Keratinocyte (primary cell): ENCODE data around the gene CTSZ. TPM values are rescaled to one million over a fixed set of nuclear protein-coding genes. Genes with fewer than 3 reads are reported as not detected.

ENCODE experiments used
- DNase-seq: peaks from one replicate; pipeline ENCODE4 v3.0.0-alpha.2; 2011; ENCODE audit warnings: low read depth, missing footprints, low spot score
- FAIRE-seq: peaks from 2 replicates; lab custom pipeline; 2011; peaks lifted over from hg19 to GRCh38; lab: Jason Lieb, UNC
- H2AFZ ChIP-seq: 2 replicates; pipeline ENCODE4 v1.6.0; 2012; ENCODE audit warnings: low read length, control low read depth, inconsistent platforms; ENCODE audit not compliant: control insufficient read depth
- H3K27ac ChIP-seq: 2 replicates; pipeline ENCODE4 v1.5.1; 2011; ENCODE audit warnings: low read length; ENCODE audit not compliant: control insufficient read depth, insufficient read depth
- H3K27me3 ChIP-seq: 3 replicates; pipeline ENCODE4 v1.6.0; 2011; ENCODE audit warnings: low read length; ENCODE audit not compliant: control insufficient read depth, insufficient read depth; ENCODE audit errors: extremely low read depth
- H3K36me3 ChIP-seq, 2 experiments: 2 replicates in 1 of 2; 3 replicates in 1 of 2; pipeline ENCODE4 v1.5.1; 2011; ENCODE audit warnings: low read length in 2 of 2, mild to moderate bottlenecking in 1 of 2; ENCODE audit not compliant: control insufficient read depth in 2 of 2, insufficient read depth in 2 of 2; ENCODE audit errors: extremely low read depth in 1 of 2
- H3K4me1 ChIP-seq: 3 replicates; pipeline ENCODE4 v1.5.1; 2011; ENCODE audit warnings: low read length; ENCODE audit not compliant: control insufficient read depth, insufficient read depth; ENCODE audit errors: extremely low read depth
- H3K4me2 ChIP-seq: 3 replicates; pipeline ENCODE4 v1.6.0; 2011; ENCODE audit warnings: low read depth, low read length; ENCODE audit not compliant: control insufficient read depth, insufficient read depth; ENCODE audit errors: extremely low read depth
- H3K4me3 ChIP-seq, 3 experiments: fragments of 200-600 bp in 1 of 3; sonication (generic) in 1 of 3; 2 replicates in 2 of 3; 3 replicates in 1 of 3; pipeline ENCODE4 v1.5.1; 2011 to 2016; ENCODE audit warnings: low read length in 3 of 3, mild to moderate bottlenecking in 3 of 3, control low read depth in 2 of 3, inconsistent platforms in 1 of 3, low read depth in 1 of 3, mixed read lengths in 1 of 3, mixed run types in 1 of 3, moderate library complexity in 1 of 3; ENCODE audit not compliant: control insufficient read depth in 2 of 3, insufficient read depth in 2 of 3; ENCODE audit errors: extremely low read depth in 1 of 3
- H3K79me2 ChIP-seq: 2 replicates; pipeline ENCODE4 v1.6.0; 2012; ENCODE audit warnings: low read length; ENCODE audit not compliant: control insufficient read depth, insufficient read depth
- H3K9ac ChIP-seq: 3 replicates; pipeline ENCODE4 v1.6.0; 2011; ENCODE audit warnings: low read length; ENCODE audit not compliant: control insufficient read depth, insufficient read depth; ENCODE audit errors: extremely low read depth
- H3K9me1 ChIP-seq: 3 replicates; pipeline ENCODE4 v1.6.0; 2011; ENCODE audit warnings: low read length; ENCODE audit not compliant: control insufficient read depth, insufficient read depth; ENCODE audit errors: extremely low read depth
- H3K9me3 ChIP-seq: 2 replicates; pipeline ENCODE4 v1.5.1; 2012; ENCODE audit warnings: low read depth, low read length; ENCODE audit not compliant: control insufficient read depth
- H4K20me1 ChIP-seq: 3 replicates; pipeline ENCODE4 v1.6.0; 2011; ENCODE audit warnings: low read length; ENCODE audit not compliant: control insufficient read depth, insufficient read depth; ENCODE audit errors: extremely low read depth
- CTCF ChIP-seq, 3 experiments: IDR thresholded peaks in 1 of 3; conservative IDR thresholded peaks in 1 of 3; optimal IDR thresholded peaks in 1 of 3; 2 replicates in 2 of 3; 3 replicates in 1 of 3; pipeline versions ENCODE3 to v1.5.1; 2011; ENCODE audit warnings: low read length in 3 of 3, mild to moderate bottlenecking in 3 of 3, moderate library complexity in 2 of 3, control low read depth in 1 of 3, inconsistent platforms in 1 of 3; ENCODE audit not compliant: insufficient read depth in 2 of 3; ENCODE audit errors: extremely low read depth in 1 of 3
- EZH2 ChIP-seq: IDR thresholded peaks from one replicate; pipeline ENCODE4 v1.6.1; 2012; ENCODE audit warnings: inconsistent platforms, mild to moderate bottlenecking, low read length, moderate library complexity
- dilution Hi-C: fragments of 300-500 bp; cut with MboI; formaldehyde crosslinking; loops from one replicate; pipeline ENCODE4 v1.7.0; 2020; ENCODE audit warnings: low sequenced_read_pairs; ENCODE audit not compliant: extremely low pct_ligation_motif_present
- polyA plus RNA-seq, 5 experiments: library from polyadenylated mRNA; depleted of rRNA in 3 of 5; stranded (reverse) in 3 of 5; stranded (forward) in 1 of 5; unstranded in 1 of 5; fragments of >200 nt; gene quantifications; 1 replicate in 1 of 5; 2 replicates in 3 of 5; 3 replicates in 1 of 5; pipeline versions ENCODE4 v1.2.1 to v1.2.3, GENCODE V29; 2011 to 2012; ENCODE audit warnings: missing spikeins in 2 of 5, low read depth in 1 of 5, low replicate concordance in 1 of 5

Gene CTSZ
- polyA plus RNA-seq, 1 donor (not counting 4 experiments of a cell fraction or from before 2014, with no cell fraction given) = 138 TPM

DNA sequence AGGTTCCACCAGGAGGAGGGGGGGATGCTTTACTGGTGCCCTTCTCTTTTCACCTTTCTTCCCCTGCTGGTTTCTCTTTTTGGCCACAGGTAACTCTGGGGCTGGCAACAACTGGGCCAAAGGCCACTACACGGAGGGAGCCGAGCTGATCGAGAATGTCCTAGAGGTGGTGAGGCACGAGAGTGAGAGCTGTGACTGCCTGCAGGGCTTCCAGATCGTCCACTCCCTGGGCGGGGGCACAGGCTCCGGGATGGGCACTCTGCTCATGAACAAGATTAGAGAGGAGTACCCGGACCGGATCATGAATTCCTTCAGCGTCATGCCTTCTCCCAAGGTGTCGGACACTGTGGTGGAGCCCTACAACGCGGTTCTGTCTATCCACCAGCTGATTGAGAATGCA lies 16.6 kb upstream of the CTSZ start:
- TF ChIP-seq CTCF (optimal IDR thresholded peaks at IDR 0.05 in 1 of 3, IDR thresholded peaks at IDR 0.05 in 1 of 3, conservative IDR thresholded peaks at IDR 0.05 in 1 of 3; ENCODE audit: extremely low read depth in 1 of 3, insufficient read depth in 2 of 3, low read length in 3 of 3) = no peak
- TF ChIP-seq EZH2 = no peak
- no peak overlapping the region for H2AFZ ChIP-seq
- DNase-seq (no peak), FAIRE-seq (no peak)
- dilution Hi-C loops = no loop called here
- no peak overlapping the region for H3K4me3 ChIP-seq
- H3K4me2 ChIP-seq = no peak overlapping the region
- H3K79me2 ChIP-seq = peaks cover 35% of the 10 kb centered on the region
- H3K27ac ChIP-seq = no peak overlapping the region
- no peaks in the 10 kb centered on the region for H3K9me1 ChIP-seq
- peaks cover 18% of the 10 kb centered on the region for H3K4me1 ChIP-seq
- H3K27me3 ChIP-seq = no peaks in the 10 kb centered on the region
- H3K9ac ChIP-seq = no peak overlapping the region
- H3K9me3 ChIP-seq = no peaks in the 10 kb centered on the region
- peaks cover 21 to 34% of the 10 kb centered on the region in 2 experiments for H3K36me3 ChIP-seq
- H4K20me1 ChIP-seq = no peaks in the 10 kb centered on the region

DNA sequence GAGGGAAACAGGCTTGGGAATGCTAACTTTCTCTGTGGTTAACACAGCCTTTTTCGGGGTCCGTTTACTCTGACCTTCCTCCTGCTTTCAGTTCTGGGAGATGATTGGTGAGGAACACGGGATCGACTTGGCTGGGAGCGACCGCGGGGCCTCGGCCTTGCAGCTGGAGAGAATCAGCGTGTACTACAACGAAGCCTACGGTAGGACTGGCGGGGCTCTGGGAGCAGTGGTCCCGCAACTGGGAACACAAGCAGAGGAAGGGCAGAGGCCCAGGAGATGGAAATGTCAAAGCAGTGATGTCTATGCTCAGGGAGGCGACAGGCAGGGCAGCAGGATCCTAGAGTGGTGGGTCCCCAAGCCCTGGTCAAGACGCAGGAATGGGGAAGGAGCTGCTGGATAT lies 15.7 kb upstream of the CTSZ start:
- H3K27me3 ChIP-seq = no peaks in the 10 kb centered on the region
- no peak overlapping the region for H3K9ac ChIP-seq
- H3K4me2 ChIP-seq = no peak overlapping the region
- dilution Hi-C loops = no loop called here
- H4K20me1 ChIP-seq = no peaks in the 10 kb centered on the region
- H3K9me1 ChIP-seq = no peaks in the 10 kb centered on the region
- H3K9me3 ChIP-seq = no peaks in the 10 kb centered on the region
- FAIRE-seq = no peak
- TF ChIP-seq EZH2 (no peak), CTCF (optimal IDR thresholded peaks at IDR 0.05 in 1 of 3, IDR thresholded peaks at IDR 0.05 in 1 of 3, conservative IDR thresholded peaks at IDR 0.05 in 1 of 3; ENCODE audit: extremely low read depth in 1 of 3, insufficient read depth in 2 of 3, low read length in 3 of 3) (no peak)
- H3K79me2 ChIP-seq = peaks cover 29% of the 10 kb centered on the region
- H3K4me3 ChIP-seq = no peak overlapping the region
- H3K36me3 ChIP-seq = peaks cover 21 to 34% of the 10 kb centered on the region in 2 experiments
- DNase-seq = no peak
- no peak overlapping the region for H2AFZ ChIP-seq
- no peak overlapping the region for H3K27ac ChIP-seq
- H3K4me1 ChIP-seq = peaks cover 12% of the 10 kb centered on the region
